MCF 10A (cell line): ENCODE measurements around the gene TSPAN31. TPM values are rescaled to one million over a fixed set of nuclear protein-coding genes. Genes with fewer than 3 reads are reported as not detected.

ENCODE experiments used
- BruUV-seq: library from RNA; stranded (reverse); fragments of 400-500 nt; replicated peaks from 2 replicates; lab custom pipeline; 2021; lab: Mats Ljungman, UMichigan
- CTCF ChIA-PET: fragments of 300-600 bp; sonication (Branson Sonifier 250); formaldehyde crosslinking; extraction: SDS; loops from one replicate; lab custom pipeline; 2021; ENCODE audit warnings: antibody characterized with exemption, inconsistent platforms; lab: Yijun Ruan, JAX
- POLR2A ChIA-PET: fragments of 300-600, 350-650 bp; sonication (Branson Sonifier 250); formaldehyde crosslinking; extraction: SDS; loops from one replicate; lab custom pipeline; 2020; ENCODE audit warnings: antibody characterized with exemption, inconsistent platforms; lab: Yijun Ruan, JAX
- DNase-seq: peaks from one replicate; pipeline ENCODE4 v3.0.0-alpha.2; 2018; ENCODE audit not compliant: unreplicated experiment
- H3K27ac Mint-ChIP-seq: one replicate; pipeline ENCODE4 v1.8.0; 2022; ENCODE audit warnings: mild to moderate bottlenecking, low read depth, mixed read lengths; ENCODE audit not compliant: unreplicated experiment
- H3K27me3 Mint-ChIP-seq: one replicate; pipeline ENCODE4 v1.8.0; 2022; ENCODE audit warnings: mixed read lengths; ENCODE audit not compliant: insufficient read depth, unreplicated experiment
- H3K36me3 Mint-ChIP-seq: one replicate; pipeline ENCODE4 v1.8.0; 2022; ENCODE audit warnings: mild to moderate bottlenecking, moderate library complexity, mixed read lengths; ENCODE audit not compliant: insufficient read depth, unreplicated experiment
- H3K4me1 Mint-ChIP-seq: one replicate; pipeline ENCODE4 v1.8.0; 2022; ENCODE audit warnings: mixed read lengths; ENCODE audit not compliant: insufficient read depth, unreplicated experiment
- H3K4me3 Mint-ChIP-seq: one replicate; pipeline ENCODE4 v1.8.0; 2022; ENCODE audit warnings: mild to moderate bottlenecking, moderate library complexity, mixed read lengths; ENCODE audit not compliant: unreplicated experiment
- H3K9me3 Mint-ChIP-seq: one replicate; pipeline ENCODE4 v1.8.0; 2022; ENCODE audit warnings: mixed read lengths; ENCODE audit not compliant: unreplicated experiment
- CTCF ChIP-seq: fragments of 200-600 bp; IDR thresholded peaks from one replicate; pipeline ENCODE4 v1.8.0; 2022; ENCODE audit warnings: antibody characterized with exemption, mild to moderate bottlenecking; ENCODE audit not compliant: unreplicated experiment
- intact Hi-C: fragments of 100-400 bp; cut with micrococcal nuclease; formaldehyde crosslinking; loops from 2 replicates; pipeline ENCODE4 v1.14.1; 2022
- total RNA-seq: library from RNA; stranded (reverse); gene quantifications from 2 replicates; pipeline ENCODE4 v1.2.3, GENCODE V29; 2022

Gene TSPAN31
- total RNA-seq, 1 experiment from 2014 or later = 24.8 TPM

DNA sequence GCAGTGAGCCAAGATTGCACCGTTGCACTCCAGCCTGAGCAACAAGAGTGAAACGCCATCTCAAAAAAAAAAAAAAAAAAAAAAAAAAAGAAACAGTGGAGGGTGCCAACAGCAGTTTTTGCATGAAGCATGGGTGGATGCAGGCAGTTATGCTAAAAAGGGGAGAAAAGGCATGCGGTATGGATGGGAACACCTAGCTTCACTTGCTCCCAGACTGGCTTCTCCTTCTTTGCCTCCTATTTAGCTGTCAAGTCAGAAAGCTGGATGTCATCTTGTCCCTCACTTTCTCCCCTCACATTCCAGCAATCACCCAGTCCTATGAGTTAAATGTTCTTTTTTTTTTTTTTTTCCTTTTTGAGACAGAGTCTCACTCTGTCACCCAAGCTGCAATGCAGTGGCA is 30.2 kb downstream of the TSPAN31 start:
- POLR2A ChIA-PET = interaction anchor here (0.6 to 3.4 kb wide), 6 partner anchors 7 to 184 kb away, joined by 3 to 39 read pairs (median 3); partner anchors contain the start of genes PIP4K2C and TSFM
- Mint-ChIP-seq H3K27me3 (no peaks in the 10 kb centered on the region), H3K27ac (no peak overlapping the region), H3K4me3 (no peak overlapping the region), H3K4me1 (peaks cover 36% of the 10 kb centered on the region), H3K36me3 (peaks cover 12% of the 10 kb centered on the region), H3K9me3 (no peaks in the 10 kb centered on the region)
- DNase-seq = no peak
- intact Hi-C loops = no loop called here
- BruUV-seq = no TSS peak
- no peak for TF ChIP-seq CTCF
- CTCF ChIA-PET = interaction anchor here (0.6 to 1.8 kb wide), 5 partner anchors 10 to 44 kb away, joined by 3 to 5 read pairs (median 3); partner anchors contain the start of gene AVIL

DNA sequence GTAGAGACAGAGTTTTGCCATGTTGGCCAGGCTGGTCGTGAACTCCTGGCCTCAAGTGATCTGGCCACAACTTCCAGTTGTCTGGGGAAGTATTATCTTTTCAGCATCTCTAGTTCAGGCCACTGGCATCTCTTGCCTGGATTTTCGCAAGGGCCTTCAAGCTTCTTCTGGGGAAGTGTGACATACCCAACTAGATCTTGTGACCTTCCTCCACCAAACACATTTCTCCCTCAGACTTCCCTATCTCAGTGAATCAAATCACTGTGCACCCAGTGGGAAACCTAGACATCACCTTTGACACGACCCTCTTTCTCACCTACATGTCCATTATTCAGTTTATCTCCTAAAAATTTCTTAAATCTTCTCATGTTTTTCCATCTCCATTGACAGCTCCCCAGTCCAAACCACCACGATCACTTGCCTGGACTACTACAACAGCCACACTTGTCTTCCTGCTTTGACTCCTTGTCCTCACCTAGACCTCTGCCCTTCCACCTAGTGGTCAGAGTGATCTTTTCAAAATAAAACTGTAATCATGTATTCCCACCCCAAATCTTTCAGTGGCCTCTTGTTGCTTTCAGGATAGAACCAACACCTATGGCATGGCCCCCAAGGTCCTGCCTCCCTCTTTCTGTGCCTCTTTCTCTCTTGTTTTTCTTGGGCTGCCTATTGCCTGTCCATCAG is 30.9 kb downstream of the TSPAN31 start:
- Mint-ChIP-seq H3K9me3 (no peaks in the 10 kb centered on the region), H3K36me3 (peaks cover 12% of the 10 kb centered on the region), H3K4me3 (no peak overlapping the region), H3K4me1 (peaks cover 29% of the 10 kb centered on the region), H3K27me3 (no peaks in the 10 kb centered on the region), H3K27ac (no peak overlapping the region)
- intact Hi-C loops = no loop called here
- POLR2A ChIA-PET = interaction anchor here (0.5 to 1.1 kb wide), 3 partner anchors 19 to 455 kb away, joined by 3 read pairs; no protein-coding TSS in a partner anchor
- TF ChIP-seq CTCF = peak; percentile 17
- no TSS peak for BruUV-seq
- DNase-seq = no peak
- CTCF ChIA-PET = interaction anchor here (0.6 to 1.8 kb wide), 4 partner anchors 13 to 43 kb away, joined by 3 to 5 read pairs (median 4); partner anchors contain the start of gene AVIL

GRCh38 chr12:57776247-57776587 is 31.4 kb downstream of the TSPAN31 start:
- ChIA-PET CTCF (interaction anchor here (0.6 to 0.9 kb wide), 2 partner anchors 16 to 193 kb away, joined by 5 read pairs; no protein-coding TSS in a partner anchor), POLR2A (interaction anchor here (0.7 kb wide), 1 partner anchor 69 kb away, joined by 3 read pairs; no protein-coding TSS in a partner anchor)
- no peak for DNase-seq
- no peak for TF ChIP-seq CTCF
- no peak overlapping the region for H3K4me3 Mint-ChIP-seq
- no peaks in the 10 kb centered on the region for H3K9me3 Mint-ChIP-seq
- H3K36me3 Mint-ChIP-seq = peaks cover 12% of the 10 kb centered on the region
- H3K4me1 Mint-ChIP-seq = peaks cover 26% of the 10 kb centered on the region
- no peaks in the 10 kb centered on the region for H3K27me3 Mint-ChIP-seq
- BruUV-seq = no TSS peak
- no peak overlapping the region for H3K27ac Mint-ChIP-seq
- intact Hi-C loops = no loop called here

DNA sequence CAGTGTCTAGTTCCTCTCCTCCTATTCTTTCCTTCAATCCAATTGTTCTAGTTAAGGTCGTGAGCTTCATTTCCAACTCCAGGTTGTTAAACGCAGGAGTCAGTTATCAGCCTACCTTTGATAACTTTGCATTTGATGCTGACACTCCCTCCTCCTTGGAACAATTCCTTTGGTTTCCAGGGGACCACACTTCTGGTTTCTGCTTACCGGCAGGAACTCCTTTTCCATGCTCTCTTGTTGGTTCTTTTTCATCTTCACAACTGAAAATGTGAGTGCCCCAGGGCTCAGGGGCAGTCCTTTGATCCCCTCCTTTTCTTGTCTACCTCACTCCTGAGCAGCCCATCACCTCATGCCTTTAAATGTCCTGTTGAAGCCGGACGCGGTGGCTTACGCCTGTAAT is 32.5 kb downstream of the TSPAN31 start:
- H3K9me3 Mint-ChIP-seq = no peaks in the 10 kb centered on the region
- no peak overlapping the region for H3K27ac Mint-ChIP-seq
- no peak for TF ChIP-seq CTCF
- DNase-seq = no peak
- POLR2A ChIA-PET = no interaction called here
- CTCF ChIA-PET = no interaction called here
- H3K4me1 Mint-ChIP-seq = peaks cover 28% of the 10 kb centered on the region
- H3K27me3 Mint-ChIP-seq = no peaks in the 10 kb centered on the region
- BruUV-seq = no TSS peak
- peaks cover 15% of the 10 kb centered on the region for H3K36me3 Mint-ChIP-seq
- H3K4me3 Mint-ChIP-seq = no peak overlapping the region
- intact Hi-C loops = no loop called here
